ENCODE measurements around the gene THSD7B. TPM values are rescaled to one million over a fixed set of nuclear protein-coding genes. Genes with fewer than 3 reads are reported as not detected.

THSD7B gene
- total and polyA plus RNA-seq, 9 of the 15 experiments (the other 6 are each of a cell fraction or from before 2014, with no cell fraction given) = not detected

DNA sequence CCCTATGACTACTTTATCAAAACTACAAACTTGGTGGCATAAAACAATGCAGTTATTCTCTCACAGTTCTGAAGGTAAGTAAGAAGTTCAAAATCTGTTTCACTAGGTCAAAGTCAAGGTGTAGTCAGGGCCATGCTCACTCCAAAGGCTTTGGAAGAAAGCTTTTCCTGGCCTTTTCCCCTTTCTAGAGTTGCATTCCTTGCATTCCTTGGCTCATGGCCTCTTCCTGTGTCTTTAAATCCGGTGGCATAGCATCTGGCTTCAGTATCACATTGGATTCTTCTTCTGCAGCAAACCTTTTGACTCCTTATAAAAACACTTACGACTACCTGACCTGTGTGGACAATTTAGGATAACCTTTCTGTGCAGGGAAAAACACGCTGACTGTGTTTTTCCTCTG, 655.4 kb downstream of the THSD7B start:
- Histone ChIP-seq H3K9ac (ENCODE audit: insufficient read depth in 1 of 2, low read depth in 2 of 2, low read length in 2 of 2) (no peak overlapping the region), H3K4me2 (ENCODE audit: insufficient read depth, low read length) (no peak overlapping the region), H2AFZ (ENCODE audit: low read depth, low read length) (no peak overlapping the region), H3K9me3 (replicated peaks; ENCODE audit: control insufficient read depth, insufficient read depth, low read depth, low read length) (no peaks in the 10 kb centered on the region; the same call in 1 of the 2 replicates), H3K4me1 (replicated peaks in 1 of 2; ENCODE audit: control insufficient read depth in 2 of 2, insufficient read depth in 2 of 2, low read length in 2 of 2) (no peaks in the 10 kb centered on the region), H3K4me3 (no peak overlapping the region), H4K20me1 (replicated peaks; ENCODE audit: control insufficient read depth, insufficient read depth, low read length) (no peaks in the 10 kb centered on the region), H3K27me3 (ENCODE audit: control insufficient read depth in 2 of 2, insufficient read depth in 2 of 2, low read length in 2 of 2) (no peaks in the 10 kb centered on the region), H3K36me3 (ENCODE audit: control insufficient read depth, insufficient read depth, low read length) (no peaks in the 10 kb centered on the region), H3K27ac (ENCODE audit: extremely low read depth, low read depth, low read length) (no peak overlapping the region), H3K79me2 (ENCODE audit: control insufficient read depth, insufficient read depth, low read length) (no peaks in the 10 kb centered on the region), H3K9me1 (ENCODE audit: control insufficient read depth, insufficient read depth, low read length) (no peaks in the 10 kb centered on the region)
- intact Hi-C loops (cut with micrococcal nuclease) = no loop called here
- 0% methylated on average over 2 of the region's 3 CpGs for WGBS (ENCODE audit: insufficient coverage, low coverage, missing lambda C conversion rate)
- ChIA-PET POLR2A (no interaction called here), CTCF (ENCODE audit: low intra/inter-chr PET ratio) (no interaction called here)
- no peak for FAIRE-seq
- in situ Hi-C loops (cut with MboI) = no loop called here
- no peak for ATAC-seq
- no peak for DNase-seq (ENCODE audit: extremely low read depth in 1 of 4, low spot score in 3 of 4)
- BruUV-seq (replicated peaks) = no TSS peak
- no peak for TF ChIP-seq KLF6 (CRISPR knock-in tag; IDR thresholded peaks at IDR 0.05; ENCODE audit: borderline replicate concordance)
- TF ChIP-seq, protein P1, sequence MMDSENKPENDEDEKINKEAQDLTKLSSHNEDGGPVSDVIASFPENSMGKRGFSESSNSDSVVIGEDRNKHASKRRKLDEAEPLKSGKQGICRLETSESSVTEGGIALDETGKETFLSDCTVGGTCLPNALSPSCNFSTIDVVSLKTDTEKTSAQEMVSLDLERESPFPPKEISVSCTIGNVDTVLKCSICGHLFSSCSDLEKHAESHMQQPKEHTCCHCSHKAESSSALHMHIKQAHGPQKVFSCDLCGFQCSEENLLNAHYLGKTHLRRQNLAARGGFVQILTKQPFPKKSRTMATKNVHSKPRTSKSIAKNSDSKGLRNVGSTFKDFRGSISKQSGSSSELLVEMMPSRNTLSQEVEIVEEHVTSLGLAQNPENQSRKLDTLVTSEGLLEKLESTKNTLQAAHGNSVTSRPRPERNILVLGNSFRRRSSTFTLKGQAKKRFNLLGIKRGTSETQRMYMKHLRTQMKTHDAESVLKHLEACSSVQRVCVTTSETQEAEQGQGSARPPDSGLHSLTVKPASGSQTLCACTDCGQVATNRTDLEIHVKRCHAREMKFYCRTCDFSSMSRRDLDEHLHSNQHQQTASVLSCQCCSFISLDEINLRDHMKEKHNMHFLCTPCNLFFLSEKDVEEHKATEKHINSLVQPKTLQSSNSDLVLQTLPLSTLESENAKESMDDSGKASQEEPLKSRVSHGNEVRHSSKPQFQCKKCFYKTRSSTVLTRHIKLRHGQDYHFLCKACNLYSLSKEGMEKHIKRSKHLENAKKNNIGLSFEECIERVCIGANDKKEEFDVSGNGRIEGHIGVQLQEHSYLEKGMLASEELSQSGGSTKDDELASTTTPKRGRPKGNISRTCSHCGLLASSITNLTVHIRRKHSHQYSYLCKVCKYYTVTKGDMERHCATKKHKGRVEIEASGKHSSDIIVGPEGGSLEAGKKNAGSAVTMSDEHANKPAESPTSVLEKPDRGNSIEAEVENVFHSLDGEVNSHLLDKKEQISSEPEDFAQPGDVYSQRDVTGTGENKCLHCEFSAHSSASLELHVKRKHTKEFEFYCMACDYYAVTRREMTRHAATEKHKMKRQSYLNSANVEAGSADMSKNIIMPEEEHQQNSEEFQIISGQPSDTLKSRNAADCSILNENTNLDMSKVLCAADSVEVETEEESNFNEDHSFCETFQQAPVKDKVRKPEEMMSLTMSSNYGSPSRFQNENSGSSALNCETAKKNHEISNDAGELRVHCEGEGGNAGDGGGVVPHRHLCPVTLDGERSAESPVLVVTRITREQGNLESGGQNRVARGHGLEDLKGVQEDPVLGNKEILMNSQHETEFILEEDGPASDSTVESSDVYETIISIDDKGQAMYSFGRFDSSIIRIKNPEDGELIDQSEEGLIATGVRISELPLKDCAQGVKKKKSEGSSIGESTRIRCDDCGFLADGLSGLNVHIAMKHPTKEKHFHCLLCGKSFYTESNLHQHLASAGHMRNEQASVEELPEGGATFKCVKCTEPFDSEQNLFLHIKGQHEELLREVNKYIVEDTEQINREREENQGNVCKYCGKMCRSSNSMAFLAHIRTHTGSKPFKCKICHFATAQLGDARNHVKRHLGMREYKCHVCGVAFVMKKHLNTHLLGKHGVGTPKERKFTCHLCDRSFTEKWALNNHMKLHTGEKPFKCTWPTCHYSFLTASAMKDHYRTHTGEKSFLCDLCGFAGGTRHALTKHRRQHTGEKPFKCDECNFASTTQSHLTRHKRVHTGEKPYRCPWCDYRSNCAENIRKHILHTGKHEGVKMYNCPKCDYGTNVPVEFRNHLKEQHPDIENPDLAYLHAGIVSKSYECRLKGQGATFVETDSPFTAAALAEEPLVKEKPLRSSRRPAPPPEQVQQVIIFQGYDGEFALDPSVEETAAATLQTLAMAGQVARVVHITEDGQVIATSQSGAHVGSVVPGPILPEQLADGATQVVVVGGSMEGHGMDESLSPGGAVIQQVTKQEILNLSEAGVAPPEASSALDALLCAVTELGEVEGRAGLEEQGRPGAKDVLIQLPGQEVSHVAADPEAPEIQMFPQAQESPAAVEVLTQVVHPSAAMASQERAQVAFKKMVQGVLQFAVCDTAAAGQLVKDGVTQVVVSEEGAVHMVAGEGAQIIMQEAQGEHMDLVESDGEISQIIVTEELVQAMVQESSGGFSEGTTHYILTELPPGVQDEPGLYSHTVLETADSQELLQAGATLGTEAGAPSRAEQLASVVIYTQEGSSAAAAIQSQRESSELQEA (IDR thresholded peaks at IDR 0.05; ENCODE audit: low read depth) = no peak
- no peak for TF ChIP-seq KAT8 (IDR thresholded peaks at IDR 0.05; ENCODE audit: low read depth)
- TF ChIP-seq ZFP1 (CRISPR knock-in tag; IDR thresholded peaks at IDR 0.05) = no peak
- no peak for TF ChIP-seq ZBED1 (IDR thresholded peaks at IDR 0.05)
- TF ChIP-seq TRIM24 (IDR thresholded peaks at IDR 0.05) = no peak
- TF ChIP-seq BCL6 (CRISPR knock-in tag; IDR thresholded peaks at IDR 0.05) = no peak
- TF ChIP-seq ETS2 (tag; IDR thresholded peaks at IDR 0.05; ENCODE audit: borderline replicate concordance, poor library complexity, severe bottlenecking) = no peak
- no peak for TF ChIP-seq STAT5A (IDR thresholded peaks at IDR 0.05; ENCODE audit: borderline replicate concordance, low read length)
- TF ChIP-seq ZNF780A (CRISPR knock-in tag; IDR thresholded peaks at IDR 0.05) = no peak
- TF ChIP-seq KLF1 (tag; IDR thresholded peaks at IDR 0.05) = no peak
- TF ChIP-seq TBL1XR1 (IDR thresholded peaks at IDR 0.05; ENCODE audit: low read length in 2 of 2) = no peak
- no peak for TF ChIP-seq SRSF7 (optimal IDR thresholded peaks at IDR 0.05; ENCODE audit: low read depth, low read length)
- TF ChIP-seq ATF7 (IDR thresholded peaks at IDR 0.05) = no peak
- no peak for TF ChIP-seq SUPT5H (IDR thresholded peaks at IDR 0.05)
- TF ChIP-seq, protein P2, sequence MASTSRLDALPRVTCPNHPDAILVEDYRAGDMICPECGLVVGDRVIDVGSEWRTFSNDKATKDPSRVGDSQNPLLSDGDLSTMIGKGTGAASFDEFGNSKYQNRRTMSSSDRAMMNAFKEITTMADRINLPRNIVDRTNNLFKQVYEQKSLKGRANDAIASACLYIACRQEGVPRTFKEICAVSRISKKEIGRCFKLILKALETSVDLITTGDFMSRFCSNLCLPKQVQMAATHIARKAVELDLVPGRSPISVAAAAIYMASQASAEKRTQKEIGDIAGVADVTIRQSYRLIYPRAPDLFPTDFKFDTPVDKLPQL (IDR thresholded peaks at IDR 0.05; ENCODE audit: extremely low read depth, insufficient read length) = no peak
- no peak for TF ChIP-seq ETV5 (CRISPR knock-in tag; IDR thresholded peaks at IDR 0.05; ENCODE audit: low read depth)
- TF ChIP-seq BDP1 (IDR thresholded peaks at IDR 0.05; ENCODE audit: insufficient read depth, insufficient read length) = no peak
- TF ChIP-seq GATA2 (CRISPR knock-in tag; IDR thresholded peaks at IDR 0.05) = no peak

Measured in K562 (cell line).